GM19397 (cell line): ENCODE measurements around the gene MT1HL1.
A peak's percentile ranks its signal among the peaks of the same experiment; 100 is the strongest.

Experiments used
- ATAC-seq: cut with Tn5 transposase; IDR thresholded peaks from one replicate; pipeline ENCODE4 v1.9.1; 2021; ENCODE audit warnings: mild to moderate bottlenecking, moderate library complexity; ENCODE audit not compliant: unreplicated experiment

MT1HL1 gene

DNA sequence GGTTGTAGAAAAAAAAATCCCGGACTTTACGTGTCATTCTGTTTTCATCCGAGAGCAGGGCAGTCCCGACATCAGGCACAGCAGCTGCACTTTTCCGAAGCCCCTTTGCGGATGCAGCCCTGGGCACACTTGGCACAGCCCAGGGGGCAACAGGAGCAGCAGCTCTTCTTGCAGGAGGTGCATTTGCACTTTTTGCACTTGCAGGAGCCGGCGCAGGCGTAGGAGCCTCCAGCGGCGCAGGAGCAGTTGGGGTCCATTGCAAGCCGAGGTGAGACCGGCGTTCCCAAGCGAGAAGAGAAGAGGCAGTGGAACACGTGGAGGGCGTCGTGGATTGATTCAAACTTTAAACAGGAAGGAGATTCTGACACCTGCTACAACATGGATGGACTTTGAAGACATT is at the start of gene MT1HL1:
TSS of gene MT1HL1 (minus strand) at position 326 of the 400 bp plus-strand sequence. CDS start at position 257, 69 bp downstream.
- ATAC-seq: no peak

DNA sequence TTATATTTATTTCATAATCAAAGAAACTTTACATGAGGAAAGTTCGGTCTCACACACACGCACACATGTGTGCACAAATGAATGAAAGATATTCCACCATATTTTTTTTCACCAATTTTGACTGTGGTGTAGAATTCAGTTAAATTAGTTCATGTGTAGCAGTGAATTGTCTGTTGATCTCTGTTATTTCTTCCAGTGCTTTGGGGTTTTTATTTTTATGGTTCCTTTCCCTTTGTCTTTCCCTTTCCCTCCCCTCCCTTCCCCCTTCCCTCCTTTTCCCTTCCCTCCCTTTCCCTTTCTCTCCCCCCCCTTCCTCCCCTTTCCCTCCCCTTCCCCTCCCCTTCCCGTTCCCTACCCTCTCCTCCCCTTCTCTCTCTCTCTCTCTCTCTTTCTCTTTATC is 46.7 kb upstream of the MT1HL1 start:
- no peak for ATAC-seq

DNA sequence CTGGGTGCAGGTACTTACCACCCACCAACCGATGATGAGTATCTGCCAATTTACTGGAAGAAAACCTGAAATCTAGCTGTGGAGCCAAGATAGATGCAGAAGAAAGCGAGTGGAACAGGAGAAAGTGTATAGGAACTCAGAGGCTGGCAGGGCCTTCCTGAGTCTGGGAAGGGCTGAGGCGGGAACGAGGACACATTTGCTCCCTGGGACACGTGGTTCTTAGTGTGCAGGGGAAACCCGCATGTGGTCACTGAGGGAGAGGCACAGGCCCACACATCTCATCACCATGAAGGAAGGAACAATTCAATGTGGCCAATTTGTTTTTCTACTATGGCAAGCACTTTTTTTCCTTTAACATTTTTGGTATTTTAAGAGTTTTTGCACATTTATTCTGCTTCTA is 45.9 kb upstream of the MT1HL1 start:
- ATAC-seq: no peak

DNA sequence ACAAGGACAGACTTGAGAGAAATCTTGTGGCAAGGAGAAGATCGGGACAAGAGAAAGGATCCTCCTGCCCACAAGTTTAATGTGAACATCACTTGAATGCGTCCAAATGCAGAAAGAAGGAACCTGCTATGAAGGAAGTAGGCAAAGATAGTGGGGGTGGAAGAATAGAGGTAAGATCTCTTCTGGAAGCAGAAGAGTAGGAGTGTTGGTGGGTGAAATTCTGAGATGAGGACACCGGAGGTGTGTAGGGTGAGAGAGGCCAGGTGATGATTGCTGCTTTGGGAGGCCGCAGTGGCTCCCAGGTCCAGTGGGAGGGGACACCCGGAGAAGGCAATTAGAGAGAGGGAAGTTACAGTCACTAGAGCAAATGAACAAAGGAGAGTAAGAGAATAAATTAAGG is 44.6 kb upstream of the MT1HL1 start:
- ATAC-seq: no peak

DNA sequence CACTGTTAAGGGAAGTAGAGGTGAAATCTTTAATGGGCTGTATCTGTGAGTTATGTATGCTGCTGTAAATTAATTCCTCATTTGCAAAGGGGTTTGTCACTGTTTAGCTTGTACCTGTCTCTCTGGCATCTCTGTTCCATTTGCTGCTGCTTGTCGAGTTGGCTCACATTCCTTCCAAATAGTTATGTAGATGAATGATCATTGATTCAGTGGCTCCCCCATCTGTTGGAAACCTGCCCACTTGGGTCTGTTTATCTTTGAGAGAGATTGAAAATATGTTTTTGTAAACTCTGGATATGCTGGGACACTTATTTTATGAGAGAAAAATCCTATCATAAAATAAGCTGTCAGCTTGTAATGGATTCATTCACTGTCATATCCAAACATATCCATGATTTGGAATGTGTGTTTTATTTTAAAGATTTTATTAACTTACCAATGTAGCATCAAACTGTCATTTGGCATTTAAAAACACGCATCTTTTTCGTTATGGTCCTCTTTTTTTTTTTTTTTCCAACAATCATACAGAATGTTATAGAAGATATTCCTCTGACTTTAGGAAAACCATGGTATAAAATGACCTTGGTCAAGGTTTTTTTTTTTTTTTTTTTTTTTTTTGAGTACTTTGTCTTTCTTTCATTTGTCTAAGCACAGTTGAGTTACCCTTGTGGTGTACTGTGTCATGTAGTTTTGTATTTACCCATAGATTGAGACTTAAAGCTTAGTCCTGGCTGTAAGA is 41.2 kb upstream of the MT1HL1 start:
- ATAC-seq: no peak

DNA sequence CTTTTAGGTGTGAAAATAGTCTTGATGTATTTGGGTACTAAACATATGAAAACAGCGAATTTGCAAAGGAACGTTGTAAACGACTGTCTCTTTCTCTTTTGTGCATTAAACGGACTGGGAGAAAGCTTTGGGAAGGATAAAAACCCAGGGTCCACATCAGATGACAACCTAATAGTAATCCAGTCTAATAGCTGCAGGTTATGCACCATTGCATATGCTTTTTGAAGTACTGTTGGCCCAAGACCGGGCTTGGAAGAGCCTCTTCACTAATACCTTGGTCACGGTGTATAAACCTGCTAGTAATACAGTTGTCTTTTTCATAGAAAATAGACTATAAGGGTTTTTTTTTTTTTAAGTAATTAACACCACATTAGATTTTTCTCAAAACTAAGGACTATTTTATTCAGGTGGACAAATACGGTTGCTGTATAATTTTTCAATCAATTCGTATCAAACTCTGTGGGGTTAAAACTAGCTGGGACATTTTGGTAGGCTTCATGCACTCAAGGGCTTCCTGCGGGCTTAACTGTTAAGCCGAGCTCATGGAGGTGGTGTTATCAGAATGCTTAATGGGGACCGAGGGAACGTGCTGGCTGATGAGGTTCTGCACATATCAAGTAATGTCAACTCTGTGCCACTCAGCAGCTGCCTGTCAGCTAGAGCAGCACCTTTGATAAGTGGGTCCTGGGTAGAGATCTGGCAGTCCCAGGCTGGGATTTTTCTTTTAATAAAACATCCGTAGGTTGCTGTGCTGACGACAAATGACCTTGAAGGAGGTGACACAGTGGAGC is 39.8 kb upstream of the MT1HL1 start:
- no peak for ATAC-seq

DNA sequence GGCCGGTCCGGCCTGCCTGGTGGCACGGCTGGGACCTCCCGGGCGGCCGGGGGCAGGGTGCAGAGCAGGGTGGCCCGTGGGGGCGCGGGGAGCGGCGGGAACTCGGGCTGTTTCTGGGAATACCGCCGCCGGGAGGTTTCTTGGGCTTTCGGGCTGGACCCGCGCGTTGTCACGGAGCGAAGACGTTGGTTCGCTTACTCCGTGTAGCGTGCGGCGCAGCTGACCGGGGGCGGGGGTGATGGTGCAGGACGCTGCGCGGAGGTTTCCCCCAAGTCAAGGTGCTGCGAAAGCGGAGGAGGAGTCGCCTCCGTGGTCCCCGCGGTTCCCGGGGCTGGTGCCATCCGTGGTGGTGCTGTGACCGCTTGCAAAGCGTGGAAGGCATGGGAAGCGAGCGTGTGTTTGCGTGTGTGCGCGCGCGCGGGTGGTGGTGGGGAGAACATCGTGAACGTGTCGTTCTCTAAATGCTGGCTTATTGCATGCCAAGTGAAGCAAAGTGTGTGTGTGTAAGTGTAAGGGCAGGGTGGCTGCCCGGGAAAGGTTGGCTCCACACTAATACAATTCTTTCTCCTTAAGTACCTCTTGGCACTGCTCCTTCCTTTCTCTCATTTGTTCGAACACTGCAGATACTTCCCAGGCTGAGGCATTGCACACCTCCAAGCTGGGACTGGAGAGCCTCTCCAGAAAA is 38.8 kb upstream of the MT1HL1 start:
- no peak for ATAC-seq

DNA sequence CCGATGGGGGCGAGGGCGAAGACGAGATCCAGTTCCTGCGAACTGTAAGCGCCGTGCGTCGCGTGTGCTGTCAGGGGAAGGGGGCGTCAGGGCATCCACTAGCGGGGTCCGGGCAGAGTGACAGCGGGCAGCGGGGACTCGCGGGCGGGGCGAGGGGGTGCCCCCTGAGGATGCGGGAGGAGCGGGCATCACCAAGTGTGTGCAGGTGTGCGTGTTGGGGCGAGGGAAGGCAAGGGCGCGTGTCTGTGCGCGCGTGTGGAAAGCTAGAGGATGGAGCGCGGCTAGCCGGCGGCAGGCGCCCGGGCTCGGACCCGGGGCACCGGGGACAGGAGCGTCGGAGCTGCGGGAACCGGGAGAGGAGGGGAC is 38.3 kb upstream of the MT1HL1 start:
- no peak for ATAC-seq

DNA sequence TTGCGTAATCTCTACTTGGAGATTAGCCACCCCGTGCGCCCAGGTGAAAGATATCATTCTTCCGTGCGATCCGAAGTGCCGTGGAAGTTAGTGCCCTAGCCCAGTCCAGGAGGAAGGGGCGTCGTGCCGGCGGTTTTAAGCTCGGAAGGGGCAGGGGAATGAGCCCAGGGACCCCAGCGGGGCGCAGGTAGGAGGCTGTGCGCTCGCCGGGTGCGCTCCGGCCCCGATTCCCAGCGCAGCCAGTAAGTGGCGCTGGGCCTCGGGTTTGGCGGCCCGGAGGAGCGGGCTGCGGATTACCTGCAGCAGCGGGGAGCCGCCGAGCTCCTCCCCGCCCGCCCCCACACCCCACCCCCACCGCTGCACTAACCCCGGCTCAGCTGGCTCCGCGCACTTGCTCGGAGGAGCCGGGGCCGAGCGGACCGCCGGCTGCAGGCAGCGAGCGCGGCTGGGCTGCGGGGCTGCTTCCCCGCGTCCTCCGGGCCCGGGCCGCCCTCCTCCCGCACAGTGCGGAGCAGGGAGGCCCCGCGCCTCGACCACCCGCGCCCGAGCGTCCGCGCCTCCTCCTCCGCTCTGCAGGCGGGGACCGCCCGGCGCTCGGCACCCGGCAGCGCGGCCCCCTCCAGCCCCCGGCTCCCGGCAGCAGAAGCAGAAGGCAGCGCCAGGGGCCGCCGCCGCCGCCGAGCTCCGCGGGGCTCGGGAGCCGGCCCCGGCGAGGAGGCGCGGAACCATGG is 37.7 kb upstream of the MT1HL1 start, which contains the start of gene RYR2:
TSS of gene RYR2 (plus strand) at position 390 of the 731 bp plus-strand sequence. CDS start at position 728, 338 bp downstream.
- ATAC-seq: no peak

DNA sequence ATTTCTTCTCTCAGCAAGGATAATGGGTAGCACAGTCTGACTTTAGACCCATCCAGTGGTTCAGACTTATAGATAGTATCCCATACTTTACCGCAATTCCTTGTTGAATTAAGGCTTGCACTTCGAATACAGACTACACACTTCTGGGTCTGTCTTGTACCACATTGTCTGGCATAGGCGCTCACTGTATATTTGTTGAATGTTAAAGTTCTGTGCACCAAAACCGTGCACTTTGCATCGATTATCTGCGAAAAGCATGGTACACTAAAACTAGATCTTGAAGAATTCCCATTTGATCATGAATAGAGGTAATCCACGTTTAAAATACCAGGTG is 37.2 kb upstream of the MT1HL1 start:
- no peak for ATAC-seq

DNA sequence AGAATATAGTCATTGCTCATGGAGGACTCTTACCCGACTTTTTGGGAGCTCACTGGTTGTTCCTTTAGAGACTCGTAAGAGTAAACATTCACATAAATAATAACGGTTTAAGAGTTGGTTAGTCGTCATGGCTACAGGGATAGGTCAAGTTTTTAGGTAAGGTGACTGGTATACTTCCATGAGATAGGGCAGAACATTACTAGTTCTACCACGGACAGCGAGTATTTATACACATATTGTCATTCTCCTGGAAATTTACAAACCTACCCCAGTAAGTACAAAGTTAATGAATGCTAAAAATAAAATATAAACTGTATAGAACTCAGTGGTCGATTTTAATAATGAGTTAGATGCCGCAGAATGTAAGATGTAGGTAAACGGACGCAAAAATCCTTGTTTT is 36.6 kb upstream of the MT1HL1 start:
- no peak for ATAC-seq

DNA sequence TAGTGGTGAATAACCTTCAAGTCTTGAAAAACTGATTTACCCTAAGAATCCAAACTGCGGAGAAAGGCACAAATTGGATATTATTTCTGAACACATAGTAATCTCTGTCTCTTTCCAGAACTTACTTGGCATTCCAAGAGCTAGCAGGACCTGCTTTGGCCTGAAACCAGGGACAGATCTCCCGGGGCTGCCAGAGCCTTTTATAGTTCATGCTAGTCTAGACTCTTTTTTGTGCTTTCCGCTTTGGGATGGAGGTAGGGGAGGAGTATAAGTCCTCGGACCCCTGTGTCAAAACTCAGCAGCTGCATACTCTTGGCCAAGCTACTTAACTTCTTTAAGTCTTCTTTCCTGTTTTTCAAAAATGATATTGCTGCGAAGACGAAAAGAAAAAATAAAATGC is 34.0 kb upstream of the MT1HL1 start:
- ATAC-seq: no peak

DNA sequence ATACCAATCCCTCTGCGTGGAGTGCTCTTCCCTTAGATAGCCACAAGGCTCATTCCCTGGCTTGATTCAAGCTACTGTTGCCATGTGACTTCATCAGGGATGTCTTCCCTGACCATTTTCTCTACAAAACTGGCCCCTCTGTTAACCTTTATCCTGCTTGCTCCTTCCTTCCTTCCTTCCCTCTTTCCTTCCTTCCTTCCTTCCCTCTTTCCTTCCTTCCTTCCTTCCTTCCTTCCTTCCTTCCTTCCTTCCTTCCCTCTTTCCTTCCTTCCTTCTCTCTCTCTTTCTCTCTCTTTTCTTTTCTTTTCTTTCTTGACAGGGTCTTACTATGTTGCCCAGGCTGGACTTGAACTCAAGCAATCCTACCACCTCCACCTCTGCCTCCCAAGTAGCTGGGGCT is 31.5 kb upstream of the MT1HL1 start:
- no peak for ATAC-seq

DNA sequence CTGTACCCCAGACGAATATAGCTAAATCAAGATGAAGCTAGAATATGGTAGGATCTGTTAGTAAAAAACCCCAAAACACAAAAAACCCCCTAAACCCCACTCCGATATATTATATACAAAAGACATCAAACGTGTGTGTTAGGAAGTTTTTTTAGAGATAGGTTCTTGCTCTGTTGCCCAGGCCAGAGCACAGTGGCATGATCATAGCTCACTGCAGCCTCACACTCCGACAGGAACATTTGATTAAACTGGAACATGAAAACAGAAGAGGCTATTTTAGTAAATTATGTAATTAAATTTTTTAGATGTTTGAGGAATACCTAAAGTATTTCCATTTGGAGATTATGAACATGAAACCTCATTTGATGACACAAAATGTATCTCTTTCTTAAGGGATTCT is 29.6 kb upstream of the MT1HL1 start:
- no peak for ATAC-seq

DNA sequence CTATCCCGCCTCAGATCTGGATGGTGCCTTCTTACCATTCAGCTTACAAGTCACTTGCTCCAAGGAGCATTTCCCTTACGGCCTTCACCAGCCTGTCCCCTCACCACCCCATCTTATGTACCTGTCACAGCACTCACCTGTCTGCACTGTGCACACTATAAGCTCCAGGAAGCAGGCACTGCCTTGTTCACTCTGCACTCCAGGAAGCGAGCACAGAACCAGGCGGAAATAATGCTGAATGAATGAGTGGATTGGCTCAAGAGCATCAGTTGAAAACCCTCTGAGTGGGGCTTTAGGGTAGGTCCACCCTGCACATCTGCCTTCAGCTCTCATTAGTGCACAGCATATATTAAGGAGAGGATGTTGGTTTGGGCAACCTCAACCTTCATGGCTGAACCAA is 28.8 kb upstream of the MT1HL1 start:
- ATAC-seq: no peak

DNA sequence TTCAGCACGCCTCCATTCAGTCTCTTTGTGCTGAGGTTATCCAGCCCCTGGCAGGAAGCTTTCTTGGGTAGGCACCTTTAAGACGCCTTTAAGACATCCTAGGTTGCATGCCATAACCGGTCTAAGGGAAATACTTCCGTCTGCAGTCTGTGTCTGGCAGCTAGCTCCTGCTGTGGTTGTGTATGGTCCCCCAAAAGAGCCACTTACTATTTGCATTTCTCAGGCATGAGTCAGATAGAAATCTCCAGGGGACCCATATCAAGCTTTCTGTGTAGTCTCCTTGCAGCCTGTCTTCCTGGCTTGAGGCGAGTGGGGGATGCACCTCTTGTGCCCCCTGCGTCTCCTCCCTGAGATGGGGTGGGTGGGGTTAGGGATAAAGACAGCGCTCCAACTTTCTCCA is 27.8 kb upstream of the MT1HL1 start:
- ATAC-seq: peak; percentile 68

DNA sequence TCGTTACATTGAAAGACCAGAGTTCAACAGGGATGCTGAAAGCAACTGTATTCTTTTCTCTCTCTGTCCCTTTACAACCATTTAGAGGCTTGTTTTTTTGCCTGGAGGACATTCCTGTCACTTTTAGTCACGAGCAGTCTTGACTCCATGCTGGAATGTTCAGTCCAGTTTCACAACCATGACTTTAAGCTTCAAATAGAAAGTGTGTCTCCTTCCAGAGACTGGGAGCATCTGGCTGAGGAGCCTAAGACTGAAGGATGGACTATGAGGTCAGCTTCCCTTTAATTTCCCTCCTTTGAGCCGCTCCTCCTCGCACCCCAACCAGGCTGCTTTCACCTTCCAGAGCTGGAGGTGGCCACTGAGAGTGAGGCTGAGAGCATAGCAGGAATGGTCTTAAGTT is 27.2 kb upstream of the MT1HL1 start:
- ATAC-seq: no peak

DNA sequence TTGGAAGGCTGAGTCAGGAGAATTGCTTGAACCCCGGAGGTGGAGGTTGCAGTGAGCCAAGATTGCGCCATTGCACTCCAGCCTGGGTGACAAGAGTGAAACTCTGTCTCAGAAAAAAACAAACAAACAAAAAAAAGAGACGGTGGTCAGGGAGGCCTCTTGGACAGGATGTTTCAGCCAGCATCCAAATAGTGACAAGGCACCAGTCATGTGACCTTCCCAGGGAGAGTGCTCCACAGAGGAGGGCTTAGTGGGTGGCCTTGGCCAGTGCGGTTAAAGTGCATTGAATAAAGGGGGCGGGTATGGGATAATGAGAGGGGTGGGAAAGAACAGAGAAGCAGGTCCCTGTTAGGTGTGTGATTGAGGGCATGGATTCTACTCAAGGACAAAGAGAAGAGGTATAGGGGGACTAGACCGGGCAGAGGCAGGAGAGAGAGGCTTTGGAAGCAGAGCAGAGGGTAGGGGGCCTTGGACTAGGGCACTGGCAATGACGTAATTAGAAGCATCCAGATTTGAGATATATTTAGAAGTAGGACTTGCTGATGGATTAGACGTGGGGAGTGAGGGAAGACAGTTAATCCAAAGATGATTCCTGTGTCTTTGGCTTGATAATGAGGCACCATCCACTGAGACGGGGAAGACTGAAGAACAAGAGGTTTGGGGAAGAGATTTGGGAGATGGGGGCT is 25.8 kb upstream of the MT1HL1 start:
- ATAC-seq: no peak

DNA sequence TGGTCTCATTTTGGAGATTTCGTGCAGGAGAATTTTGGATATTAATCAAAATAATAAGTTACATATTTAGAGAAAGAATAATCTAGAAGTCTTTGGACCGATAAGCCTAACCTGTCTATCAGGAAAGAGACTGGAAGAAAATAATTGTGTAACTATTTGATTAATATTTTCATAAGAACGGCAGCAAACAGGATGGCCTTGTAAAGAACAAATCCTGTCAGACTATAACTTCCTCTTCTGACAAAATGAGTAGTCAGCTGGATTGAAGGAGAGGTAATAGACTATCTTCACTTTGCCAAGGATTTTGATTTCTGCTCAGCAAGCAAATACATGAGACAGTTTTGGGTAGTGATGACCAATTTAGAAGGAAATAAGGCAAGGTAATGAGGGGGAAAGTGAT is 25.0 kb upstream of the MT1HL1 start:
- no peak for ATAC-seq

DNA sequence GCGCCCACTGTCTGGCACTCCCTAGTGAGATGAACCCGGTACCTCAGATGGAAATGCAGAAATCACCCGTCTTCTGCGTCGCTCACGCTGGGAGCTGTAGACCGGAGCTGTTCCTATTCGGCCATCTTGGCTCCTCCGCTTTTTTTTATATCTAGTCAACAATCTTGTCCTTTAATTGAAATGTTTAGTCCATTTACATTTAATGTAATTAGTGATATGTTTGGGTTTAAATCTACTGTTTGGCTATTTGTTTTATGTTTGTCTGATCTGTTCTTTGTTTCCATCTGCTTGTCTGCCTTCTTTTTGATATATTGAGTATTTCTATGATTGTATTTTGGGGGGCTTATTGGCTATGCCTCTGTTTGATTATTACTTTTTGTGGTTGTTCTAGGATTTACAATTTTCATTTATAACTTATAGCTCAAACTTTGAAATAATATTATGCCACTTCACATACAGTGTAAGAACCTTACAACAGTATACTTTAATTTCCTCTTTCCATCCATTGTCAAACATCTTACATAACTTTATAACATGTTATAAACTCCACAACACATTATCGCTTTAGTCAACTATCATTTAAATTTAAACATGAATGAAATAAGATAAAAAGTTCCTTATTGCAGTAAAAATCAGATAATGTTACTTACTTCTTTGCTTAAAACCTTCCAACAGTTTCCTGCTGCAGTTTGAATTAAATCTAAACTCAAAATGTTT is 21.3 kb upstream of the MT1HL1 start:
- ATAC-seq: no peak
